ENCODE measurements around the gene TPP1.

DNA sequence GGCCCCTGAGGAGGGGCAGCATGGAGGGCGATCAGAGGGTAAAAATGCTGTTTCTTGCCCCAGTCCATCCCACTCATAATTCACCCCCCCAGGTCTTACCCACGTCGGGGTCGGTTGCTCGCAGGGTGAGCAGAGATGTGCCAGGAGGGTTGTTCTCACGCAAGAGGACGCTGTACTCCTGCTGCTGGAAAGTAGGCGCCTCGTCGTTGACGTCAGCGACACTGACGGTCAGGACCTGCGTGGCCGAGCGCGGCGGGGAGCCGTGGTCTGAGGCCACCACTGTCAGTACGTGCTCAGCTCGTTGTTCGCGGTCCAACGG, 10.3 kb upstream of the TPP1 start:
- TF ChIP-seq POLR2AphosphoS5 (IDR thresholded peaks at IDR 0.05; ENCODE audit: low read depth, low read length) = no peak
- no peak for TF ChIP-seq ZKSCAN5 (CRISPR knock-in tag; IDR thresholded peaks at IDR 0.05)
- TF ChIP-seq ZNF333 (CRISPR knock-in tag; IDR thresholded peaks at IDR 0.05; ENCODE audit: borderline replicate concordance) = no peak
- no peak for TF ChIP-seq KDM1A (CRISPR knock-in tag; IDR thresholded peaks at IDR 0.05)
- TF ChIP-seq EZH2 (conservative IDR thresholded peaks at IDR 0.05; ENCODE audit: low read depth, low read length) = no peak
- TF ChIP-seq, protein P1, sequence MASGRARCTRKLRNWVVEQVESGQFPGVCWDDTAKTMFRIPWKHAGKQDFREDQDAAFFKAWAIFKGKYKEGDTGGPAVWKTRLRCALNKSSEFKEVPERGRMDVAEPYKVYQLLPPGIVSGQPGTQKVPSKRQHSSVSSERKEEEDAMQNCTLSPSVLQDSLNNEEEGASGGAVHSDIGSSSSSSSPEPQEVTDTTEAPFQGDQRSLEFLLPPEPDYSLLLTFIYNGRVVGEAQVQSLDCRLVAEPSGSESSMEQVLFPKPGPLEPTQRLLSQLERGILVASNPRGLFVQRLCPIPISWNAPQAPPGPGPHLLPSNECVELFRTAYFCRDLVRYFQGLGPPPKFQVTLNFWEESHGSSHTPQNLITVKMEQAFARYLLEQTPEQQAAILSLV (CRISPR knock-in tag; IDR thresholded peaks at IDR 0.05; ENCODE audit: borderline replicate concordance) = no peak
- no peak for TF ChIP-seq ZSCAN30 (CRISPR knock-in tag; IDR thresholded peaks at IDR 0.05)
- TF ChIP-seq MAX (IDR thresholded peaks at IDR 0.05) = no peak

Data from HepG2 (cell line).